Midbrain (tissue), 1 donor: Measurements from ENCODE around the gene DUSP7.

ENCODE experiments used
- DNase-seq: peaks from one replicate; lab custom pipeline; 2025; lab: John Stamatoyannopoulos, UW

DUSP7 gene

DNA sequence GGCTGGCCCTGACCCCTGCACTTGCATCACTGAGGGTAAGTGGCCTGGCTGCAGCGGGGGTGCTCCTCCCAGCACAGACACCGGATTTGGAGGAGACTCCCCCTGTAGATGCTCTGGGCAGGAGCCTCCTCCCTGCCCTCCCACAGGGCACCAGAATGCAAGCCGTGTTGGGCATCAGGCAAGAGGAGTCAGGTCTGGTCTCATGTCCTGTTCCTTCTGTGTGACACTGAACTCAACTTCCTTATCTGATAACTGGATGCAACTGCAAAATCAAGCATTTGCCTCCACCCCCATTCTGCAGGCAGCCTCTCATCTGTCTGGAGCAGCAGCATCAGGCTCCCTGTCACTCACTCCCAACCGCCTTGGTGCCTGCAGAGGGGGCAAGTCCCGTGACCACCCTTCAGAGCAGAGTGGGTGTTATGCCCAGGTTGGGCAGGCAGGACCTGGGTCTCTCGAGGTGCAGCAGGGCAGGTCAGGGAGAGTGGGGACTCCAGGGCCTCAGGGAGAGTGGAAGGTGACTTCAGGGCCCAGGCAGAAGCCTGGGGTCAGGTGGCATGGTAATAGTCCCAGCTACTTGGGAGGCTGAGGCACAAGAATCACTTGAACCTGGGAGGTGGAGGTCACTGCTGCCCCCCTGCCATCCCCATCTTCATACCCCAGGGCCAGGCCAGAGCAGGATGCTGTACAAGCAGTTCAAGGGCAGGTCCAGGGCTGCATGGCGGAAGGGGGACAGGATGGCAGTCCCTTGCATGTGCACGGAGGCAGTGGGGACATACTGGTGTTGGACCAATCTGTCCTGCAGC, 50.2 kb downstream of the DUSP7 start:
- DNase-seq = no peak

- DNase-seq = no peak
Observed at GRCh38 chr3:52005571-52005986, 50.8 kb downstream of the DUSP7 start.

DNA sequence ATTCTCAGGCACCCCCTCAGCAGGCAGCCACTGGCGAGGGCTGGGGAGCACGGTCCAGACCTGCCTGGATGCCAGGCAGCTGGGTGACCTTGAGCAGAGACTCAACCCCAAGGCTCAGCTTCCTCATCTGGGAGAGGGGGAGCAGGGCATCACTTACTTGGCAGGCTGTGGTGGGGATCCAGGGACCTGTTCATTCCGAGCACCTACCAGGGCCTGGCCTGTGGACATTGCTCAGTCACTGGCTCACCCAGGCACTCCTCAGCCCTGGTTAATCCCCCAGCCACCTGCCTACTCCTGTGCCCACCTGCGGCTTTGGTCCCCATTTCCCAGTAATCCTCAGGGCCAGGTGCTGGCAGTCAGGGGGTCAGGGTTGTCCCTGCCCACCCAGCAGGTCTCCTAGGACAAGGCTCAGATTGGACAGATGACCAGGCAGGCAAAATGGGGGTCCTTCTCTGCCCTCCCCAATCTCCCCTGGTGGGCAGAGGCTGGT, 51.4 kb downstream of the DUSP7 start:
- no peak for DNase-seq

DNA sequence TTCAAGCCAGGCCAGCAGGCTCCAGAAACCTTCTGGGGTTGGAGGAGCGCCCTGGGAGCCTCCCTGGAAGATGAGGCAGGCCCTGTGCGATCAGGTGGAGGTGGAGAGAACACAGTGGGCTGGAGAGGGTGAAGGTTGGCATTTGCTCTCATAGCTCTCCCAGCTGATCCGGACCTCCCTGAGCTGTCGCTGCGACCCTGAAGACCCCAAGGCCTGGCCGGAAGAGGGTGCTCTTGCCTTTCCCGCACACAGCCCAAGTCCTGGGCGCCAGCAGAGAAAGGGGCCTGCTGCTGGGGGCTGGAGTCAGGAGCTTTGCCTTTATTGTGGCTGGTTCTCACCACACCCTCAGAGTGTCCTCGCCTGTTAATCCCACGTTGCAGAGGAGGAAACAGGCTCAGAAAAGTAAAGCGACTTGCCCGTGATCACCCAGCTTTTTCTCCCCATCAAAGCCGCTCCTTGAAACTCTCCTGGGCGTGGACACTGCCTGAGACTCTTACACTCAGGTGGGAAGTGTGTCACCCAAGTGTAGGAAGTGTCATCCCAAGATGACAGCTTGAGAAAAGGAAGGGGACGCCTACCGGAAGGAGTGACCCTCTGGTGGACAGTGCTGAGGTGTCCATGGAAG, 52.1 kb downstream of the DUSP7 start:
- peak; percentile 74 for DNase-seq

GRCh38 chr3:52002748-52003147, 53.6 kb downstream of the DUSP7 start:
- DNase-seq = no peak

DNA sequence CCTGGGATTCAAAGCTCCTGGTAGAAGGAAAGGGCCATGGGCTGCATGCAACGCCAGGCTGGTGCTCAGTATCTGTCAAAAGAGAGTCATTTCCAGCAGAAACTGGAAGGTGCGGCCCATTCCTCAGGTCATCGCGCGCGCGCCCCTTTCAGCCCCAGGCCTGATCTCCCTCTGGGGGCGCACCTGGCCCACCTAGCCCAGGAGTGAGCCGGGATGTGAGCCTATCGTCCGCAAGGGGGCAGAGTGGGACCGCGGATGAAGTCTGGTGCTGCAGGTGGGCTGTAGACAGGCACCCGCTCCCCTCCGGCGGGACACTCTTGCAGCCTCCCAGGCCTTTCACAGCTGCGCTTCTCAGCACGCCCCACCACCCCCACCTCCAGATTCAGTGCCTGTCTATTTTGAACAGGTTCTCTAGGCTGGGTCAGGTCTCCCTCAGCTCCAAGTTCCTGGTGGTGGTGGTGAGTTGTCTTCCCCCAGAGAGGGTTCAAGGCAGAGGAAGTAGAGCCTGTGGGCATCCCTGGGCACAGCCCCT, 54.9 kb downstream of the DUSP7 start:
- DNase-seq = peak; percentile 62

DNA sequence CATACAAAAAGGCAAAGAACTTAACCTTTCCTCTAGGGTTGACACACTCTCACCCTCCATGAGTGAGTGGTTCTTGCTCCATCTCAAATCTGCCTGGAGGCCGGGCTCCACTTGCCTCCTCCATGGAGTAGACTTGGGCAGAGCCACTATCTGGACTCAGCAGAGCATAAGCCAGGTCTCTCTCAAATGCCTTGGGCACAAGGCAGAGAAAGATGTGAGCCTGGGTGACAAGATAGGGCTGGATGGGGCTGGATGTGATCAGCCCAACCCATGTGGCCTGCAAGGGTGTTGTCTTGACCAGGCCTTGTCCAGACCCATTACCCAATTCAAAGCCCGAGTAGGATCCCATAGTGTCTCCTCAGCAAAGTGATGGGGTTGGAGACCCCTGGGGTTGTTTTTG, 56.5 kb downstream of the DUSP7 start:
- DNase-seq = no peak
